OCI-LY7 (cell line): ENCODE measurements around the gene DCLK1.

Experiments used
- CTCF ChIP-seq: fragments of 200-600 bp; sonication (generic); conservative IDR thresholded peaks from 2 replicates; pipeline ENCODE4 v1.5.1; 2014; ENCODE audit warnings: mild to moderate bottlenecking, antibody characterized with exemption, low read length, moderate library complexity, mixed read lengths
- EZH2phosphoT487 ChIP-seq: fragments of 200-600 bp; sonication (generic); IDR thresholded peaks from 2 replicates; pipeline ENCODE4 v1.6.1; 2018; ENCODE audit warnings: low read depth, borderline replicate concordance, mild to moderate bottlenecking, mixed run types, antibody characterized with exemption, low read length, moderate library complexity, mixed read lengths

GRCh38 chr13:35925669-35926068 lies 205.5 kb downstream of the DCLK1 start:
- TF ChIP-seq CTCF (no peak), EZH2phosphoT487 (no peak)
